Suppressor macrophage treated with lipopolysaccharide for 4 hours (primary cell): ENCODE results near the gene MRPL39.
A peak's percentile ranks its signal among the peaks of the same experiment; 100 is the strongest.
"Not testable (repeated sequence)": the region's sequence is repeated elsewhere in the genome, so short reads cannot be mapped to it uniquely, and the experiment has no call there.

ENCODE experiments used
- DNase-seq: peaks from one replicate; pipeline ENCODE4 v3.0.0-alpha.2; 2020

MRPL39 gene

GRCh38 chr21:25607151-25608043 is at the start of gene MRPL39:
MRPL39 (minus strand) TSS chr21:25607481; CDS start chr21:25607475, 6 bp downstream.
- DNase-seq: peak; percentile 88

GRCh38 chr21:25656412-25656811 is 49.1 kb upstream of the MRPL39 start:
- DNase-seq: no peak

- DNase-seq: peak; percentile 42
Measured at GRCh38 chr21:25649146-25649545, 41.9 kb upstream of the MRPL39 start.

- no peak for DNase-seq
Measured at GRCh38 chr21:25647647-25648046, 40.4 kb upstream of the MRPL39 start.

- no peak for DNase-seq
Measured at GRCh38 chr21:25646474-25646873, 39.2 kb upstream of the MRPL39 start.

- no peak for DNase-seq
Measured at GRCh38 chr21:25643486-25643885, 36.2 kb upstream of the MRPL39 start.

GRCh38 chr21:25640943-25641292 is 33.6 kb upstream of the MRPL39 start:
- DNase-seq: no peak

- no peak for DNase-seq
Measured at GRCh38 chr21:25640202-25640942, 33.1 kb upstream of the MRPL39 start.

- DNase-seq: no peak
Measured at GRCh38 chr21:25639551-25640201, 32.4 kb upstream of the MRPL39 start.

GRCh38 chr21:25638660-25639550 is 31.6 kb upstream of the MRPL39 start, which contains the start of gene JAM2:
JAM2 (plus strand) TSS chr21:25639258; CDS start chr21:25639822, 564 bp downstream.
- DNase-seq: peak; percentile 32

- no peak for DNase-seq
Measured at GRCh38 chr21:25637851-25638659, 30.8 kb upstream of the MRPL39 start.

- peak; percentile 21 for DNase-seq
Measured at GRCh38 chr21:25636727-25637126, 29.4 kb upstream of the MRPL39 start.

- DNase-seq: no peak
Measured at GRCh38 chr21:25635310-25635709, 28.0 kb upstream of the MRPL39 start.

GRCh38 chr21:25632296-25632695 is 25.0 kb upstream of the MRPL39 start:
- no peak for DNase-seq

GRCh38 chr21:25626757-25627156 is 19.5 kb upstream of the MRPL39 start:
- no peak for DNase-seq

GRCh38 chr21:25625776-25626555 is 18.7 kb upstream of the MRPL39 start:
- not testable (repeated sequence) for DNase-seq

- DNase-seq: no peak
Measured at GRCh38 chr21:25625036-25625435, 17.8 kb upstream of the MRPL39 start.

- no peak for DNase-seq
Measured at GRCh38 chr21:25624511-25624910, 17.2 kb upstream of the MRPL39 start.

GRCh38 chr21:25619198-25619597 is 11.9 kb upstream of the MRPL39 start:
- DNase-seq: no peak

GRCh38 chr21:25615880-25616279 is 8.6 kb upstream of the MRPL39 start:
- DNase-seq: no peak

GRCh38 chr21:25614441-25614840 is 7.2 kb upstream of the MRPL39 start:
- no peak for DNase-seq
